K562 (cell line): ENCODE results near the gene GASK1A. TPM values are rescaled to one million over a fixed set of nuclear protein-coding genes. Genes with fewer than 3 reads are reported as not detected.

Source experiments
- ATAC-seq: fragments of 200-7000 bp; cut with Tn5 transposase; 3 replicates; pipeline ENCODE4 v1.9.1; 2020; ENCODE audit warnings: moderate library complexity
- BruUV-seq: library from RNA; stranded (reverse); fragments of 400-500 nt; replicated peaks from 2 replicates; lab custom pipeline; 2021; lab: Mats Ljungman, UMichigan
- CTCF ChIA-PET: fragments of 300-600 bp; formaldehyde crosslinking; extraction: SDS; loops from one replicate; lab custom pipeline; 2021; ENCODE audit warnings: low intra/inter-chr PET ratio; lab: Yijun Ruan, JAX
- POLR2A ChIA-PET: fragments of 300-600, 350-650 bp; sonication (Branson Sonifier 250); formaldehyde crosslinking; extraction: SDS; loops from one replicate; lab custom pipeline; 2021; ENCODE audit warnings: antibody characterized with exemption, inconsistent platforms; lab: Yijun Ruan, JAX
- DNase-seq, 4 experiments: peaks; one replicate each; pipeline versions ENCODE4 v3.0.0 to v3.0.0-alpha.2; 2011 to 2018; ENCODE audit warnings: low spot score in 3 of 4, mixed read lengths in 3 of 4; ENCODE audit errors: extremely low read depth in 1 of 4
- FAIRE-seq: peaks from 2 replicates; lab custom pipeline; 2011; peaks lifted over from hg19 to GRCh38; lab: Jason Lieb, UNC
- H2AFZ ChIP-seq: 2 replicates; pipeline ENCODE4 v1.6.0; 2011; ENCODE audit warnings: low read depth, low read length, control low read depth, inconsistent platforms
- H3K27ac ChIP-seq: fragments of 200-600 bp; 3 replicates; pipeline ENCODE4 v1.8.0; 2011; ENCODE audit warnings: low read depth, mild to moderate bottlenecking, control low read depth, inconsistent platforms, low read length, moderate library complexity, mixed read lengths; ENCODE audit errors: extremely low read depth
- H3K27me3 ChIP-seq, 2 experiments: fragments of 300-600 bp in 1 of 2; 2 replicates in 1 of 2; 3 replicates in 1 of 2; pipeline versions ENCODE4 v1.6.0 to v1.8.0; 2011; ENCODE audit warnings: inconsistent platforms in 2 of 2, low read length in 2 of 2, mild to moderate bottlenecking in 1 of 2, mixed read lengths in 1 of 2, moderate library complexity in 1 of 2; ENCODE audit not compliant: control insufficient read depth in 2 of 2, insufficient read depth in 2 of 2
- H3K36me3 ChIP-seq: fragments of 300-600 bp; 3 replicates; pipeline ENCODE4 v1.8.0; 2011; ENCODE audit warnings: mild to moderate bottlenecking, low read length, inconsistent platforms; ENCODE audit not compliant: control insufficient read depth, insufficient read depth
- H3K4me1 ChIP-seq, 2 experiments: fragments of 200-600 bp in 1 of 2; replicated peaks in 1 of 2; 2 replicates in 1 of 2; 3 replicates in 1 of 2; pipeline versions ENCODE4 v1.5.1 to v1.8.0; 2011; ENCODE audit warnings: inconsistent platforms in 2 of 2, low read length in 2 of 2, mild to moderate bottlenecking in 1 of 2, mixed read lengths in 1 of 2, moderate library complexity in 1 of 2; ENCODE audit not compliant: control insufficient read depth in 2 of 2, insufficient read depth in 2 of 2
- H3K4me2 ChIP-seq: 2 replicates; pipeline ENCODE4 v1.6.1; 2011; ENCODE audit warnings: low read length, control low read depth, inconsistent platforms, mixed read lengths; ENCODE audit not compliant: insufficient read depth
- H3K4me3 ChIP-seq: fragments of 200-600 bp; sonication (generic), shearing (Covaris generic); 2 replicates; pipeline ENCODE4 v1.5.1; 2016; ENCODE audit warnings: control low read depth, inconsistent platforms
- H3K79me2 ChIP-seq: fragments of 200-600 bp; 3 replicates; pipeline ENCODE4 v1.8.0; 2011; ENCODE audit warnings: low read length, inconsistent platforms; ENCODE audit not compliant: control insufficient read depth, insufficient read depth
- H3K9ac ChIP-seq, 2 experiments: 2 replicates each; pipeline versions ENCODE4 v1.6.0 to v1.6.1; 2011; ENCODE audit warnings: low read depth in 2 of 2, low read length in 2 of 2, control low read depth in 1 of 2, inconsistent platforms in 1 of 2, mild to moderate bottlenecking in 1 of 2, mixed read lengths in 1 of 2; ENCODE audit not compliant: insufficient read depth in 1 of 2
- H3K9me1 ChIP-seq: one replicate; pipeline ENCODE4 v1.6.0; 2011; ENCODE audit warnings: inconsistent platforms, mild to moderate bottlenecking, low read length, moderate library complexity; ENCODE audit not compliant: control insufficient read depth, insufficient read depth
- H3K9me3 ChIP-seq: replicated peaks from 2 replicates; pipeline ENCODE4 v1.5.1; 2011; ENCODE audit warnings: low read depth, low read length, inconsistent platforms; ENCODE audit not compliant: control insufficient read depth, insufficient read depth
- H4K20me1 ChIP-seq: replicated peaks from 2 replicates; pipeline ENCODE4 v1.6.1; 2011; ENCODE audit warnings: low read length, inconsistent platforms, mixed read lengths; ENCODE audit not compliant: control insufficient read depth, insufficient read depth
- BACH1 ChIP-seq: fragments of 200-800 bp; sonication (Bioruptor generic); IDR thresholded peaks from 2 replicates; pipeline ENCODE4 v1.6.1; 2016; ENCODE audit warnings: missing genetic modification characterization, missing compliant biosample characterization
- CREB3 ChIP-seq: fragments of 450-650 bp; conservative IDR thresholded peaks from 2 replicates; pipeline ENCODE4 v1.6.1; 2016; ENCODE audit warnings: missing genetic modification characterization, low read depth, mild to moderate bottlenecking, missing compliant biosample characterization, moderate library complexity
- GTF3C2 ChIP-seq: IDR thresholded peaks from 3 replicates; pipeline ENCODE4 v1.6.1; 2011; ENCODE audit warnings: borderline replicate concordance, mild to moderate bottlenecking, moderate library complexity; ENCODE audit not compliant: insufficient read length; ENCODE audit errors: extremely low read depth
- KLF10 ChIP-seq: fragments of 250-450 bp; sonication (Bioruptor Pico); IDR thresholded peaks from 2 replicates; pipeline ENCODE4 v1.6.1; 2021; ENCODE audit warnings: matching md5 sums
- NFIC ChIP-seq: fragments of 450-650 bp; IDR thresholded peaks from 2 replicates; pipeline ENCODE4 v1.6.1; 2017; ENCODE audit warnings: mild to moderate bottlenecking, inconsistent platforms
- POU5F1 ChIP-seq: fragments of 150-350 bp; IDR thresholded peaks from 2 replicates; pipeline ENCODE4 v1.6.1; 2014; ENCODE audit warnings: borderline replicate concordance, low read length, low read depth, mild to moderate bottlenecking; ENCODE audit not compliant: partially characterized antibody
- PURB ChIP-seq: sonication (generic); formaldehyde crosslinking; IDR thresholded peaks from 2 replicates; pipeline ENCODE4 v1.9.0; 2021; ENCODE audit warnings: low read depth, mild to moderate bottlenecking, missing genetic modification reagents
- RBBP5 ChIP-seq: fragments of 200-600 bp; sonication (generic); IDR thresholded peaks from 2 replicates; pipeline ENCODE4 v1.6.1; 2012; ENCODE audit warnings: borderline replicate concordance, mild to moderate bottlenecking, low read length, control low read depth, inconsistent platforms; ENCODE audit not compliant: insufficient read depth, poor library complexity, severe bottlenecking
- RFX5 ChIP-seq: IDR thresholded peaks from 2 replicates; pipeline ENCODE4 v1.6.1; 2011; ENCODE audit warnings: low read depth, mild to moderate bottlenecking, improper control_type of control experiment, low read length
- SMARCA4 ChIP-seq: fragments of 450-650 bp; IDR thresholded peaks from 2 replicates; pipeline ENCODE4 v1.6.1; 2016
- SRSF7 ChIP-seq: fragments of 200-400 bp; formaldehyde crosslinking; optimal IDR thresholded peaks from 2 replicates; pipeline ENCODE3; 2017; ENCODE audit warnings: mild to moderate bottlenecking, low read depth, low read length
- TCF7L2 ChIP-seq: fragments of 150-350 bp; IDR thresholded peaks from 2 replicates; pipeline ENCODE4 v1.6.1; 2016; ENCODE audit warnings: low read depth, mild to moderate bottlenecking, low read length, moderate library complexity
- TEAD1 ChIP-seq, 2 experiments: fragments of 450-650 bp in 1 of 2; sonication (generic) in 1 of 2; formaldehyde crosslinking; IDR thresholded peaks; 2 replicates each; pipeline versions ENCODE4 v1.4.0 to v1.8.0; 2020 to 2022; ENCODE audit warnings: mild to moderate bottlenecking in 2 of 2, missing genetic modification reagents in 1 of 2
- ZFP30 ChIP-seq: fragments of 250-450 bp; sonication (Bioruptor Pico); IDR thresholded peaks from 2 replicates; pipeline ENCODE4 v1.8.0; 2022; ENCODE audit warnings: moderate library complexity, mild to moderate bottlenecking, inconsistent platforms, borderline replicate concordance
- ZNF121 ChIP-seq: sonication (generic); formaldehyde crosslinking; conservative IDR thresholded peaks from 2 replicates; pipeline ENCODE4 v1.8.0; 2022; ENCODE audit warnings: missing genetic modification reagents
- WGBS: fragments of 100-300 bp; shearing (Covaris generic); methylation state at CpG from one replicate; pipeline ENCODE4 v1.1.6; 2016; ENCODE audit warnings: low coverage, mixed read lengths; ENCODE audit not compliant: insufficient coverage; ENCODE audit errors: missing lambda C conversion rate; 5-methylcytosine and 5-hydroxymethylcytosine counted together
- in situ Hi-C: fragments of 300-500 bp; cut with MboI; formaldehyde crosslinking; loops from 4 replicates; pipeline ENCODE4 v1.15.0; 2018; ENCODE audit warnings: inconsistent platforms, mixed read lengths
- intact Hi-C: fragments of 100-400 bp; cut with micrococcal nuclease; formaldehyde crosslinking; loops from 2 replicates; pipeline ENCODE4 v1.14.2; 2022
- polyA plus RNA-seq, 8 experiments: library from polyadenylated mRNA; depleted of rRNA in 4 of 8; stranded (reverse) in 5 of 8; unstranded in 3 of 8; fragments of >200 nt; fragmentation: Nextera tagmentation in 2 of 8; fragmentation: Illumina TruSeq in 1 of 8; extraction: Ambion mirVana in 2 of 8; extraction: Trizol in 1 of 8; gene quantifications; 2 replicates each; pipeline versions ENCODE4 v1.2.1 to v1.2.3, GENCODE V29; 2011 to 2014; ENCODE audit warnings: inconsistent platforms in 1 of 8, missing spikeins in 1 of 8
- total RNA-seq, 7 experiments: library from RNA; depleted of rRNA in 6 of 7; stranded (reverse); fragments of >200 nt in 6 of 7; fragmentation: Illumina TruSeq in 2 of 7; extraction: Trizol in 2 of 7; gene quantifications; 2 replicates each; pipeline versions ENCODE4 v1.2.1 to v1.2.3, GENCODE V29; 2011 to 2021; ENCODE audit warnings: low replicate concordance in 1 of 7

GASK1A gene
- total and polyA plus RNA-seq, 9 of the 15 experiments (the other 6 are each of a cell fraction or from before 2014, with no cell fraction given) = 0.04 to 0.11 (median 0.05) TPM; not detected in 5

DNA sequence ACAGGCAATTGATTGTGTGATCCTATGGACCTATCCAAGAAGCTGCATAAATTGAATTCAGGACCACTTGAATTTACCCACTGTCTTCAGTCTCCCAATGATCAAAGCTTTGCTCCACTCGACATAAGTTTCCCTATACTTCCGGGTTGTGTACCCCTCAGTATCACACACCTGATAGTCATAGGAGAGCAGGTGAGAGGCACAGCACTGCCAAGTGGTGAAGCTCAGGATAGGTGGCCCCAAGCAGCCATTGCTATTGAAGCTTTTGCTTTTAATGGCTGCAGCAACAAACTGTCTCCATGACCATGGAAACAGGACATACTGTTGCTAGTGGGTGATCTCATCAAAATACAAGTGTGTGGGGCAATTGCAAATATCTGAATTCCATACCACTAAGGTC lies 27.7 kb downstream of the GASK1A start:
- TF ChIP-seq GTF3C2 (no peak), NFIC (no peak), SRSF7 (no peak), ZNF121 (CRISPR knock-in tag) (no peak), BACH1 (no peak), RBBP5 (no peak), KLF10 (no peak), RFX5 (no peak), TCF7L2 (no peak), SMARCA4 (no peak), TEAD1 (CRISPR knock-in tag; IDR thresholded peaks at IDR 0.05) (no peak), CREB3 (tag) (no peak), ZFP30 (CRISPR knock-in tag) (no peak), POU5F1 (no peak), PURB (CRISPR knock-in tag) (no peak)
- POLR2A ChIA-PET = interaction anchor here (0.7 to 1.8 kb wide), 4 partner anchors 8 to 37 kb away, joined by 3 to 11 read pairs (median 4); no protein-coding TSS in a partner anchor
- H3K4me2 ChIP-seq = no peak overlapping the region
- ATAC-seq (no peak), DNase-seq (no peak), FAIRE-seq (no peak)
- H2AFZ ChIP-seq = no peak overlapping the region
- WGBS = 0% methylated on average over 2 of the region's 2 CpGs
- H3K9ac ChIP-seq = no peak overlapping the region
- no peaks in the 10 kb centered on the region for H4K20me1 ChIP-seq
- H3K4me1 ChIP-seq = no peaks in the 10 kb centered on the region
- H3K4me3 ChIP-seq = no peak overlapping the region
- in situ Hi-C loops (no loop called here), intact Hi-C loops (no loop called here)
- CTCF ChIA-PET = no interaction called here
- H3K9me3 ChIP-seq = no peaks in the 10 kb centered on the region
- no peaks in the 10 kb centered on the region for H3K9me1 ChIP-seq
- no peak overlapping the region for H3K27ac ChIP-seq
- H3K27me3 ChIP-seq = peaks cover 4 to 5% of the 10 kb centered on the region in 2 experiments; a peak in 3 of 5 replicates
- H3K36me3 ChIP-seq = no peaks in the 10 kb centered on the region
- H3K79me2 ChIP-seq = no peaks in the 10 kb centered on the region
- BruUV-seq = no TSS peak
